IgD-negative memory B cell (primary cell): ENCODE measurements around the gene FKBP8. TPM values are rescaled to one million over a fixed set of nuclear protein-coding genes. Genes with fewer than 3 reads are reported as not detected.

Experiments
- H3K27ac Mint-ChIP-seq, 3 donors: one replicate each; pipeline ENCODE4 v1.8.0; 2020 to 2022; ENCODE audit warnings: mild to moderate bottlenecking in 3 of 3, mixed read lengths in 3 of 3, moderate library complexity in 1 of 3
- H3K27me3 Mint-ChIP-seq: one replicate; pipeline ENCODE4 v1.8.0; 2021; ENCODE audit warnings: mixed read lengths
- H3K36me3 Mint-ChIP-seq: one replicate; pipeline ENCODE4 v1.8.0; 2020; ENCODE audit warnings: mild to moderate bottlenecking, mixed read lengths
- H3K4me1 Mint-ChIP-seq, 3 donors: one replicate each; pipeline ENCODE4 v1.8.0; 2020 to 2022; ENCODE audit warnings: mixed read lengths in 3 of 3, mild to moderate bottlenecking in 1 of 3
- H3K4me3 Mint-ChIP-seq, 4 donors: one replicate each; pipeline ENCODE4 v1.8.0; 2020 to 2022; ENCODE audit warnings: mild to moderate bottlenecking in 4 of 4, mixed read lengths in 4 of 4, moderate library complexity in 3 of 4
- H3K9me3 Mint-ChIP-seq, 3 donors: one replicate each; pipeline ENCODE4 v1.8.0; 2020 to 2021; ENCODE audit warnings: mixed read lengths in 3 of 3, mild to moderate bottlenecking in 1 of 3
- polyA plus RNA-seq: library from polyadenylated mRNA; unstranded; fragments of 300-500 nt; fragmentation: Illumina TruSeq; gene quantifications from one replicate; pipeline ENCODE4 v1.2.3, GENCODE V29; 2021

FKBP8 gene
- polyA plus RNA-seq, 1 donor from 2014 or later, result 120 TPM

DNA sequence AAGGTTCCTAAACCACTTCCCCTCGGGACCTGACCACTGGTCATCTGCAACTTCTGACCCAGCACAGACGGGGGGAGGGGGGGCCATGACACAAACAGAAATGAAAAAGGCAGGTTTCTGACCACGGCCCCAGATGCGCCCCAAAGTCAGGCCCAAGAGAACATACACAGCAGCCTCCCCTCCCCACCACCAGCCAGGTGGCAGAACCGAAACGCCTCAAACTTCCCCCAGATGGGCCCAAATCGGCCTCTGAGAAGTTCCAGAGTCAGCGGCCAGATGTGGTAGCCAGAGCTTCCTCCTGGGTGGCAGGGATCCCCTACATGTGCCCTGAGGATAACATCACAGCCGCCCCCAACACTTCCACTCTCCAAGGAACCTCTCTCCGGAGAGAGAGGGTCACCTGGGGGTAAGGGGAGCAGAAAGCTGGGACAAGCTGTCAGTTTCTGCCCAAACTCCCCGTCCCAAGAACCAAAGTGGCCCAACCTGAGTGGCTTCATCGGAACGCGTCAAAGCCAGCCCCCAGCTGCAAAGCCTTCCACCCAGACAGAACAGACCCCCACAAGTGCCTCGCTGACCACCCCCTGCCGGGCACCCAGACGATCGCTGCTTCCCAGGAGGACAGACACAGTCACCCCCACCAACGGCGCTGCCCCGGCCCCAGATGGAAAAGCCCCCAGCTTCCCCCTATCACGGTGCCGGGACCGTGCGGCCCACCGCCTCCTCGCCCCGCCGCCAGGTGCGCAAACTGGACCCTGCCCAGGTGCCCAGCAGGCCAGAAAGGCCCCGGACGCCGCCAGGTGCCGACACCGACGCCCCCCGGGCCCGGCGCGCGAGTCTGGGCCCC, 22.3 kb downstream of the FKBP8 start:
- H3K9me3 Mint-ChIP-seq, result no peaks in the 10 kb centered on the region
- H3K27ac Mint-ChIP-seq, result peak overlapping the region; percentile 88 to 99 (median 93)
- no peaks in the 10 kb centered on the region for H3K27me3 Mint-ChIP-seq
- peak overlapping the region; percentile 90 to 96 (median 92) for H3K4me3 Mint-ChIP-seq
- H3K4me1 Mint-ChIP-seq, result peaks cover 0 to 21% (median 15%) of the 10 kb centered on the region in 3 donors
- no peaks in the 10 kb centered on the region for H3K36me3 Mint-ChIP-seq

GRCh38 chr19:18519962-18520847, 23.2 kb downstream of the FKBP8 start:
- Mint-ChIP-seq H3K36me3 (no peaks in the 10 kb centered on the region), H3K27ac (peak overlapping the region; percentile 88 to 99 (median 94)), H3K4me1 (peaks cover 0 to 25% (median 19%) of the 10 kb centered on the region in 3 donors), H3K27me3 (no peaks in the 10 kb centered on the region), H3K9me3 (no peaks in the 10 kb centered on the region), H3K4me3 (peak overlapping the region; percentile 90 to 96 (median 92))

DNA sequence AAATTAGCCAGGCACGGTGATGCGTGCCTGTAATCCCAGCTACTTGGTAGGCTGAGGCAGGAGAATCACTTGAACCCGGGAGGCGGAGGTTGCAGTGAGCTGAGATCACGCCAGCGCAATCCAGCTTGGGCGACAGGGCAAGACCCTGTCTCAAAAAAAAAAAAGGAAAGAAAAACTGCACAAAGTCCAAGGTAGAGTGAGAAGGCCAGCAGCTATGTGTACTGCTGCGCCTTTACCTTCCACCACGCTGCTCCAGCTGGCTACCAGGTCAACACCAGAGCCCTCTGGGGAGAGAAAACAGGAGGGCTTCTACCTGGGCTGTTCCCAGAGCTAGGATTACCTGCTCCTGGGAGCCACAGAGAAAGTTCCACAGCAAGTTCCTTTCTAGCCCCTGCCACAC, 24.7 kb downstream of the FKBP8 start:
- Mint-ChIP-seq H3K9me3 (no peaks in the 10 kb centered on the region), H3K36me3 (no peaks in the 10 kb centered on the region), H3K27me3 (no peaks in the 10 kb centered on the region), H3K4me1 (peaks cover 0 to 34% (median 23%) of the 10 kb centered on the region in 3 donors), H3K27ac (no peak overlapping the region), H3K4me3 (peak overlapping the region in 2 of 4 donors; percentile 27 to 47)

- no peaks in the 10 kb centered on the region for H3K27me3 Mint-ChIP-seq
- H3K9me3 Mint-ChIP-seq, result no peaks in the 10 kb centered on the region
- no peaks in the 10 kb centered on the region for H3K36me3 Mint-ChIP-seq
- H3K27ac Mint-ChIP-seq, result peak overlapping the region in 1 of 3 donors; percentile 13
- peaks cover 0 to 38% (median 27%) of the 10 kb centered on the region in 3 donors for H3K4me1 Mint-ChIP-seq
- peak overlapping the region in 1 of 4 donors; percentile 27 for H3K4me3 Mint-ChIP-seq
Measured at GRCh38 chr19:18517606-18518005, 25.8 kb downstream of the FKBP8 start.

GRCh38 chr19:18515959-18516358, 27.4 kb downstream of the FKBP8 start:
- Mint-ChIP-seq H3K4me3 (no peak overlapping the region), H3K27ac (peak overlapping the region in 1 of 3 donors; percentile 53), H3K9me3 (no peaks in the 10 kb centered on the region), H3K27me3 (no peaks in the 10 kb centered on the region), H3K36me3 (no peaks in the 10 kb centered on the region), H3K4me1 (peaks cover 0 to 35% (median 27%) of the 10 kb centered on the region in 3 donors)

GRCh38 chr19:18514800-18515682, 28.3 kb downstream of the FKBP8 start:
- no peaks in the 10 kb centered on the region for H3K27me3 Mint-ChIP-seq
- H3K4me1 Mint-ChIP-seq, result peaks cover 0 to 30% (median 23%) of the 10 kb centered on the region in 3 donors
- H3K36me3 Mint-ChIP-seq, result no peaks in the 10 kb centered on the region
- H3K9me3 Mint-ChIP-seq, result no peaks in the 10 kb centered on the region
- no peak overlapping the region for H3K27ac Mint-ChIP-seq
- peak overlapping the region in 2 of 4 donors; percentile 43 to 72 for H3K4me3 Mint-ChIP-seq

GRCh38 chr19:18513868-18514267, 29.5 kb downstream of the FKBP8 start:
- Mint-ChIP-seq H3K27me3 (no peaks in the 10 kb centered on the region), H3K36me3 (no peaks in the 10 kb centered on the region), H3K27ac (peak overlapping the region in 1 of 3 donors; percentile 31), H3K4me3 (no peak overlapping the region), H3K4me1 (peaks cover 0 to 24% (median 20%) of the 10 kb centered on the region in 3 donors), H3K9me3 (no peaks in the 10 kb centered on the region)

DNA sequence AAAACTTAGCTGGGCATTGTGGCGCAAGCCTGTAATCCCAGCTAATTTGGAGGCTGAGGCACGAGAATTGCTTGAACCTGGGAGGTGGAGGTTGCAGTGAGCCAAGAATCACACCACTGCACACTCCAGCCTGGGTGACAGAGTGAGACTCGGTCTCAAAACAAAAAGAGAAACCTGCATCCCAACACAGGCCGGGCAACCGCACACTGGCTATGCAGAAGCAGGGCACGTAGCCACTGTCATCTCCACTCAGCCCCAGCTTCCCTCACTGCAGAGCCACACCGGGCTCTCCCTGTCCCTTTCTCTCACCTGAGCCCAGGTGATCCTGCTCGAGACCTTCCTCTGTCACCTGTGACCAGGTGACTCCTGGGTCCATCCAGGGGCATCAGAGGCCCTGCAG, 33.2 kb downstream of the FKBP8 start:
- peaks cover 8 to 29% (median 25%) of the 10 kb centered on the region in 3 donors for H3K4me1 Mint-ChIP-seq
- H3K4me3 Mint-ChIP-seq, result no peak overlapping the region
- H3K27me3 Mint-ChIP-seq, result no peaks in the 10 kb centered on the region
- H3K27ac Mint-ChIP-seq, result peak overlapping the region in 1 of 3 donors; percentile 57
- H3K9me3 Mint-ChIP-seq, result no peaks in the 10 kb centered on the region
- H3K36me3 Mint-ChIP-seq, result no peaks in the 10 kb centered on the region

- Mint-ChIP-seq H3K4me3 (no peak overlapping the region), H3K27ac (no peak overlapping the region), H3K9me3 (no peaks in the 10 kb centered on the region), H3K36me3 (no peaks in the 10 kb centered on the region), H3K4me1 (peaks cover 9 to 32% (median 20%) of the 10 kb centered on the region in 3 donors), H3K27me3 (no peaks in the 10 kb centered on the region)
Measured at GRCh38 chr19:18508585-18508984, 34.8 kb downstream of the FKBP8 start.

DNA sequence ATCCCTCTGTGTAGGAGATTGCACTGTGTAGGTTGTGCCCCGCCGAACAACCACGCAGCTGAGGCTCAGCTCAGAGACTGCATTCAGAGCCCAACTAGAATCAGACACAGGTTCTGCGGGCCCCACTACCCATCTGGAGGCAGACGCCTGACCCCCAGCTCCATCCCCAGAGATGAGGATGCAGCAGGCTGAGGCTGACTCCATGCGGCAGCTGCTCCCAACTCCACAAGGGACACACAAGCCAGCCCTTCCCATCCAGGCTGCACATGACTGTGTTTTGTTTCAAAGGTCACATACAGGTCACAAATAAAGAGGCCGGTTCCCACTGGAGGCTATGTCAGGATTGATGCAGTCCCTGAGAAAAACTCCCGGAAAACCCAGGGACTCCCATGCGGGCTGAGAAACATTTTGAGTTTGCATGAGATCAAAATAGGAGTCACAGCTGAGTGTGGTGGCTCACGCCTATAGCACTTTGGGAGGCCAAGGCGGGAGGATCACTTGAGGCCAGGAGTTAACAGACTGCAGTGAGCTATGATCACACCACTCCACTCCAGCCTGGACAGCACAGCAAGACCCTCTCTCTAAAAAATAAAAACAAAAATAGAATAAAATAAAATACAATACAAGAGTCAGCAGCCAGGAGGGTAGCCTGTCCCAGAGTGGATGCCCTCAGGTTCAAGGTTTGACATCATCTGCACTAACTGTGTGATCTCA, 35.5 kb downstream of the FKBP8 start:
- Mint-ChIP-seq H3K4me1 (peaks cover 13 to 33% (median 23%) of the 10 kb centered on the region in 3 donors), H3K27me3 (no peaks in the 10 kb centered on the region), H3K9me3 (no peaks in the 10 kb centered on the region), H3K4me3 (peak overlapping the region in 1 of 4 donors; percentile 81), H3K36me3 (no peaks in the 10 kb centered on the region), H3K27ac (no peak overlapping the region)

- Mint-ChIP-seq H3K4me1 (peaks cover 20 to 39% (median 25%) of the 10 kb centered on the region in 3 donors), H3K36me3 (no peaks in the 10 kb centered on the region), H3K27me3 (no peaks in the 10 kb centered on the region), H3K9me3 (no peaks in the 10 kb centered on the region), H3K4me3 (peak overlapping the region in 2 of 4 donors; percentile 30 to 81), H3K27ac (peak overlapping the region in 2 of 3 donors; percentile 39 to 91)
Measured at GRCh38 chr19:18507021-18507726, 36.2 kb downstream of the FKBP8 start.

GRCh38 chr19:18506101-18506930, 37.1 kb downstream of the FKBP8 start:
- peaks cover 20 to 44% (median 28%) of the 10 kb centered on the region in 3 donors for H3K4me1 Mint-ChIP-seq
- H3K4me3 Mint-ChIP-seq, result peak overlapping the region in 1 of 4 donors; percentile 30
- no peaks in the 10 kb centered on the region for H3K9me3 Mint-ChIP-seq
- no peaks in the 10 kb centered on the region for H3K36me3 Mint-ChIP-seq
- no peaks in the 10 kb centered on the region for H3K27me3 Mint-ChIP-seq
- peak overlapping the region in 1 of 3 donors; percentile 91 for H3K27ac Mint-ChIP-seq
